GM12801 (cell line): ENCODE measurements around the gene SF3B5.

Experiments
- TF ChIP-seq, protein P1 (sequence below): IDR thresholded peaks from one replicate; pipeline ENCODE4 v1.5.1; 2011; ENCODE audit warnings: control low read depth; ENCODE audit not compliant: insufficient read length; ENCODE audit errors: extremely low read depth

SF3B5 gene

DNA sequence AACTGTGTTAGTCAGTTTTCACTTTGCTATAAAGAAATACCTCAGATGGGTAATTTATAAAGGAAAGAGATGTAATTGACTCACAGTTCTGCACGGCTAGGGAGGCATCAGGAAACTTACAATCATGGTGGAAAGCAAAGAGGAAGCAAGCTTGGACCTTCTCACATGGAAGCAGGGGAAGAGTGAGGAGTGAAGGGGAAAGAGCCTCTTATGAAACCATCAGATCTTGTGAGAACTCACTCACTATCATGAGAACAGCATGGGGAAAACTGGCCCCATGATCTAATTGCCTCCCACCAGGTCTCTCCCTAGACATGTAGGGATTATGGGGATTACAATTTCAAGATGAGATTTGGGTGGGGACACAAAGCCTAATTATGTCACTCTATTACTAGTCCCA lies 46.0 kb downstream of the SF3B5 start:
- TF ChIP-seq, protein P1, sequence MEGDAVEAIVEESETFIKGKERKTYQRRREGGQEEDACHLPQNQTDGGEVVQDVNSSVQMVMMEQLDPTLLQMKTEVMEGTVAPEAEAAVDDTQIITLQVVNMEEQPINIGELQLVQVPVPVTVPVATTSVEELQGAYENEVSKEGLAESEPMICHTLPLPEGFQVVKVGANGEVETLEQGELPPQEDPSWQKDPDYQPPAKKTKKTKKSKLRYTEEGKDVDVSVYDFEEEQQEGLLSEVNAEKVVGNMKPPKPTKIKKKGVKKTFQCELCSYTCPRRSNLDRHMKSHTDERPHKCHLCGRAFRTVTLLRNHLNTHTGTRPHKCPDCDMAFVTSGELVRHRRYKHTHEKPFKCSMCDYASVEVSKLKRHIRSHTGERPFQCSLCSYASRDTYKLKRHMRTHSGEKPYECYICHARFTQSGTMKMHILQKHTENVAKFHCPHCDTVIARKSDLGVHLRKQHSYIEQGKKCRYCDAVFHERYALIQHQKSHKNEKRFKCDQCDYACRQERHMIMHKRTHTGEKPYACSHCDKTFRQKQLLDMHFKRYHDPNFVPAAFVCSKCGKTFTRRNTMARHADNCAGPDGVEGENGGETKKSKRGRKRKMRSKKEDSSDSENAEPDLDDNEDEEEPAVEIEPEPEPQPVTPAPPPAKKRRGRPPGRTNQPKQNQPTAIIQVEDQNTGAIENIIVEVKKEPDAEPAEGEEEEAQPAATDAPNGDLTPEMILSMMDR, result no peak

DNA sequence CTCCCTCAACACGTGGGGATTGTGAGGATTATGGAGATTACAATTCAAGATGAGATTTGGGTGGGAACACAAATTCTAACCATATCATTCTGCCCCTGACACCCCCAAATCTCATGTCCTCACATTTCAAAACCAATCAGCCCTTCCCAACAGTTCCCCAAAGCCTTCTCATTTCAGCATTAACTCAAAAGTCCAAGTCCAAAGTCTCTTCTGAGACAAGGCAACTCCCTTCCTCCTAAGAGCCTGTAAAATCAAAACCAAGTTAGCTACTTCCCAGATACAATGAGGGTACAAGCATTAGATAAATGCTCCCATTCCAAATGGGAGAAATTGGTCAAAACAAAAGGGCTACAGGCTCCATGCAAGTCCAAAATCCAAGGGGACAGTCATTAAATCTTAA lies 47.7 kb downstream of the SF3B5 start:
- TF ChIP-seq, protein P1, result no peak
